Keratinocyte (primary cell): Measurements from ENCODE around the gene DNAAF8. TPM values are rescaled to one million over a fixed set of nuclear protein-coding genes. Genes with fewer than 3 reads are reported as not detected.

Experiments used
- DNase-seq: peaks from one replicate; pipeline ENCODE4 v3.0.0-alpha.2; 2011; ENCODE audit warnings: low read depth, missing footprints, low spot score
- FAIRE-seq: peaks from 2 replicates; lab custom pipeline; 2011; peaks lifted over from hg19 to GRCh38; lab: Jason Lieb, UNC
- H2AFZ ChIP-seq: 2 replicates; pipeline ENCODE4 v1.6.0; 2012; ENCODE audit warnings: low read length, control low read depth, inconsistent platforms; ENCODE audit not compliant: control insufficient read depth
- H3K27ac ChIP-seq: 2 replicates; pipeline ENCODE4 v1.5.1; 2011; ENCODE audit warnings: low read length; ENCODE audit not compliant: control insufficient read depth, insufficient read depth
- H3K27me3 ChIP-seq: 3 replicates; pipeline ENCODE4 v1.6.0; 2011; ENCODE audit warnings: low read length; ENCODE audit not compliant: control insufficient read depth, insufficient read depth; ENCODE audit errors: extremely low read depth
- H3K36me3 ChIP-seq, 2 experiments: 2 replicates in 1 of 2; 3 replicates in 1 of 2; pipeline ENCODE4 v1.5.1; 2011; ENCODE audit warnings: low read length in 2 of 2, mild to moderate bottlenecking in 1 of 2; ENCODE audit not compliant: control insufficient read depth in 2 of 2, insufficient read depth in 2 of 2; ENCODE audit errors: extremely low read depth in 1 of 2
- H3K4me1 ChIP-seq: 3 replicates; pipeline ENCODE4 v1.5.1; 2011; ENCODE audit warnings: low read length; ENCODE audit not compliant: control insufficient read depth, insufficient read depth; ENCODE audit errors: extremely low read depth
- H3K4me2 ChIP-seq: 3 replicates; pipeline ENCODE4 v1.6.0; 2011; ENCODE audit warnings: low read depth, low read length; ENCODE audit not compliant: control insufficient read depth, insufficient read depth; ENCODE audit errors: extremely low read depth
- H3K4me3 ChIP-seq, 3 experiments: fragments of 200-600 bp in 1 of 3; sonication (generic) in 1 of 3; 2 replicates in 2 of 3; 3 replicates in 1 of 3; pipeline ENCODE4 v1.5.1; 2011 to 2016; ENCODE audit warnings: low read length in 3 of 3, mild to moderate bottlenecking in 3 of 3, control low read depth in 2 of 3, inconsistent platforms in 1 of 3, low read depth in 1 of 3, mixed read lengths in 1 of 3, mixed run types in 1 of 3, moderate library complexity in 1 of 3; ENCODE audit not compliant: control insufficient read depth in 2 of 3, insufficient read depth in 2 of 3; ENCODE audit errors: extremely low read depth in 1 of 3
- H3K79me2 ChIP-seq: 2 replicates; pipeline ENCODE4 v1.6.0; 2012; ENCODE audit warnings: low read length; ENCODE audit not compliant: control insufficient read depth, insufficient read depth
- H3K9ac ChIP-seq: 3 replicates; pipeline ENCODE4 v1.6.0; 2011; ENCODE audit warnings: low read length; ENCODE audit not compliant: control insufficient read depth, insufficient read depth; ENCODE audit errors: extremely low read depth
- H3K9me1 ChIP-seq: 3 replicates; pipeline ENCODE4 v1.6.0; 2011; ENCODE audit warnings: low read length; ENCODE audit not compliant: control insufficient read depth, insufficient read depth; ENCODE audit errors: extremely low read depth
- H3K9me3 ChIP-seq: 2 replicates; pipeline ENCODE4 v1.5.1; 2012; ENCODE audit warnings: low read depth, low read length; ENCODE audit not compliant: control insufficient read depth
- H4K20me1 ChIP-seq: 3 replicates; pipeline ENCODE4 v1.6.0; 2011; ENCODE audit warnings: low read length; ENCODE audit not compliant: control insufficient read depth, insufficient read depth; ENCODE audit errors: extremely low read depth
- EZH2 ChIP-seq: IDR thresholded peaks from one replicate; pipeline ENCODE4 v1.6.1; 2012; ENCODE audit warnings: inconsistent platforms, mild to moderate bottlenecking, low read length, moderate library complexity
- dilution Hi-C: fragments of 300-500 bp; cut with MboI; formaldehyde crosslinking; loops from one replicate; pipeline ENCODE4 v1.7.0; 2020; ENCODE audit warnings: low sequenced_read_pairs; ENCODE audit not compliant: extremely low pct_ligation_motif_present
- polyA plus RNA-seq, 5 experiments: library from polyadenylated mRNA; depleted of rRNA in 3 of 5; stranded (reverse) in 3 of 5; stranded (forward) in 1 of 5; unstranded in 1 of 5; fragments of >200 nt; gene quantifications; 1 replicate in 1 of 5; 2 replicates in 3 of 5; 3 replicates in 1 of 5; pipeline versions ENCODE4 v1.2.1 to v1.2.3, GENCODE V29; 2011 to 2012; ENCODE audit warnings: missing spikeins in 2 of 5, low read depth in 1 of 5, low replicate concordance in 1 of 5
- TF ChIP-seq, protein P1 (sequence below), 3 experiments: IDR thresholded peaks in 1 of 3; conservative IDR thresholded peaks in 1 of 3; optimal IDR thresholded peaks in 1 of 3; 2 replicates in 2 of 3; 3 replicates in 1 of 3; pipeline versions ENCODE3 to v1.5.1; 2011; ENCODE audit warnings: low read length in 3 of 3, mild to moderate bottlenecking in 3 of 3, moderate library complexity in 2 of 3, control low read depth in 1 of 3, inconsistent platforms in 1 of 3; ENCODE audit not compliant: insufficient read depth in 2 of 3; ENCODE audit errors: extremely low read depth in 1 of 3

The DNAAF8 gene
- polyA plus RNA-seq, 1 donor (not counting 4 experiments of a cell fraction or from before 2014, with no cell fraction given): 0.26 TPM

DNA sequence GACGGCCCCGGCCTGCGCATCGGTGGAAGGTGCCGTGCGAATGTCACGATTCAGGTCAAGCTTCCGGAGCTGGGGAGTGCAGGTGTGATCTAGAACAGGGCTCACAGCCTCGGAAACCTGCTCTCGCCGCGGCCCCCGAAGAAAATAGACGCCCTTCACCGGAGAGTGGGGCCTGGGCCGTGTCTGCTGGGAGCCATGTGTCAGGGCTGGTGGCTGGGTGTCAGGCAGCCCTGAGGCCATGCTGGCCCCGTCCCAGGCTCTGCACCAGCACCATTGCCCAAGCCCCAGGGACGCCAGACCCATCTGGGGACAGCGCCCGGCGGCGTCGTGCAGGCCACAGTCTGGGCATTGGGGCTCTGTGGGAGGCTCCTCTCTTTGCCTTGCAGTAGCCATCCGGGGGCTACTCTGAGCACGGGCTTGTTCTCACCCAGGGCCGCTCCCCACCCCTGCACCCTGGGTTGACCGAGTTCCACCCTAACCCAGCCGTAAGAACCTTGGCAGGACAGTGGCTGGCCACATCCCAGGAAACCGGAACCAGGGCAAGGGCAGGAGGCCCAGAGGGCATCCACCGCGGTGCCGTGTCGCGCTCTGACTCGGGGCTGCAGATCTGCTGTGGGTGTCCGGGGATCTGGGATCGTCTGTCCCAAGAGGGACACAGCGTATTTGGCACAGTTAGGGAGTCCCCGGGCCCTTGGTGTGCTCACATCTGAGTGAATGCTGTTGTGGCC is 46.2 kb upstream of the DNAAF8 start:
- Histone ChIP-seq H3K79me2 (no peaks in the 10 kb centered on the region), H3K27me3 (no peaks in the 10 kb centered on the region), H3K9me3 (no peaks in the 10 kb centered on the region), H3K9me1 (no peaks in the 10 kb centered on the region), H3K36me3 (peaks cover 6 to 32% of the 10 kb centered on the region in 2 experiments), H3K27ac (no peak overlapping the region), H3K9ac (no peak overlapping the region), H2AFZ (no peak overlapping the region), H4K20me1 (no peaks in the 10 kb centered on the region), H3K4me3 (no peak overlapping the region), H3K4me1 (peaks cover 12% of the 10 kb centered on the region), H3K4me2 (no peak overlapping the region)
- TF ChIP-seq, protein P1, sequence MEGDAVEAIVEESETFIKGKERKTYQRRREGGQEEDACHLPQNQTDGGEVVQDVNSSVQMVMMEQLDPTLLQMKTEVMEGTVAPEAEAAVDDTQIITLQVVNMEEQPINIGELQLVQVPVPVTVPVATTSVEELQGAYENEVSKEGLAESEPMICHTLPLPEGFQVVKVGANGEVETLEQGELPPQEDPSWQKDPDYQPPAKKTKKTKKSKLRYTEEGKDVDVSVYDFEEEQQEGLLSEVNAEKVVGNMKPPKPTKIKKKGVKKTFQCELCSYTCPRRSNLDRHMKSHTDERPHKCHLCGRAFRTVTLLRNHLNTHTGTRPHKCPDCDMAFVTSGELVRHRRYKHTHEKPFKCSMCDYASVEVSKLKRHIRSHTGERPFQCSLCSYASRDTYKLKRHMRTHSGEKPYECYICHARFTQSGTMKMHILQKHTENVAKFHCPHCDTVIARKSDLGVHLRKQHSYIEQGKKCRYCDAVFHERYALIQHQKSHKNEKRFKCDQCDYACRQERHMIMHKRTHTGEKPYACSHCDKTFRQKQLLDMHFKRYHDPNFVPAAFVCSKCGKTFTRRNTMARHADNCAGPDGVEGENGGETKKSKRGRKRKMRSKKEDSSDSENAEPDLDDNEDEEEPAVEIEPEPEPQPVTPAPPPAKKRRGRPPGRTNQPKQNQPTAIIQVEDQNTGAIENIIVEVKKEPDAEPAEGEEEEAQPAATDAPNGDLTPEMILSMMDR (optimal IDR thresholded peaks at IDR 0.05 in 1 of 3, IDR thresholded peaks at IDR 0.05 in 1 of 3, conservative IDR thresholded peaks at IDR 0.05 in 1 of 3; ENCODE audit: extremely low read depth in 1 of 3, insufficient read depth in 2 of 3, low read length in 3 of 3): no peak
- no peak for TF ChIP-seq EZH2
- dilution Hi-C loops: no loop called here
- no peak for DNase-seq
- FAIRE-seq: no peak

GRCh38 chr16:4688674-4689045 is 45.7 kb upstream of the DNAAF8 start:
- dilution Hi-C loops: no loop called here
- FAIRE-seq: no peak
- no peak overlapping the region for H2AFZ ChIP-seq

More at GRCh38 chr16:4688674-4689045, 45.7 kb upstream of the DNAAF8 start:
- no peak overlapping the region for H3K27ac ChIP-seq
- peaks cover 12% of the 10 kb centered on the region for H3K4me1 ChIP-seq
- no peaks in the 10 kb centered on the region for H4K20me1 ChIP-seq
- H3K9me3 ChIP-seq: no peaks in the 10 kb centered on the region
- DNase-seq: no peak
- no peak overlapping the region for H3K4me3 ChIP-seq
- no peak for TF ChIP-seq EZH2
- TF ChIP-seq, protein P1 (optimal IDR thresholded peaks at IDR 0.05 in 1 of 3, IDR thresholded peaks at IDR 0.05 in 1 of 3, conservative IDR thresholded peaks at IDR 0.05 in 1 of 3; ENCODE audit: extremely low read depth in 1 of 3, insufficient read depth in 2 of 3, low read length in 3 of 3): no peak
- H3K9me1 ChIP-seq: no peaks in the 10 kb centered on the region
- no peak overlapping the region for H3K9ac ChIP-seq
- no peaks in the 10 kb centered on the region for H3K27me3 ChIP-seq
- H3K79me2 ChIP-seq: no peaks in the 10 kb centered on the region
- H3K36me3 ChIP-seq: peaks cover 6 to 32% of the 10 kb centered on the region in 2 experiments
- H3K4me2 ChIP-seq: no peak overlapping the region
